Measurements from ENCODE around the gene GLCCI1.

The GLCCI1 gene

GRCh38 chr7:8015100-8015745 lies 46.6 kb downstream of the GLCCI1 start:
- no peak for DNase-seq (ENCODE audit: low read depth in 2 of 2)
- no peak overlapping the region for H3K4me3 ChIP-seq (replicated peaks in 1 of 2; ENCODE audit: low read depth in 2 of 2, low read length in 2 of 2)
- TF ChIP-seq, protein P1, sequence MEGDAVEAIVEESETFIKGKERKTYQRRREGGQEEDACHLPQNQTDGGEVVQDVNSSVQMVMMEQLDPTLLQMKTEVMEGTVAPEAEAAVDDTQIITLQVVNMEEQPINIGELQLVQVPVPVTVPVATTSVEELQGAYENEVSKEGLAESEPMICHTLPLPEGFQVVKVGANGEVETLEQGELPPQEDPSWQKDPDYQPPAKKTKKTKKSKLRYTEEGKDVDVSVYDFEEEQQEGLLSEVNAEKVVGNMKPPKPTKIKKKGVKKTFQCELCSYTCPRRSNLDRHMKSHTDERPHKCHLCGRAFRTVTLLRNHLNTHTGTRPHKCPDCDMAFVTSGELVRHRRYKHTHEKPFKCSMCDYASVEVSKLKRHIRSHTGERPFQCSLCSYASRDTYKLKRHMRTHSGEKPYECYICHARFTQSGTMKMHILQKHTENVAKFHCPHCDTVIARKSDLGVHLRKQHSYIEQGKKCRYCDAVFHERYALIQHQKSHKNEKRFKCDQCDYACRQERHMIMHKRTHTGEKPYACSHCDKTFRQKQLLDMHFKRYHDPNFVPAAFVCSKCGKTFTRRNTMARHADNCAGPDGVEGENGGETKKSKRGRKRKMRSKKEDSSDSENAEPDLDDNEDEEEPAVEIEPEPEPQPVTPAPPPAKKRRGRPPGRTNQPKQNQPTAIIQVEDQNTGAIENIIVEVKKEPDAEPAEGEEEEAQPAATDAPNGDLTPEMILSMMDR (IDR thresholded peaks at IDR 0.05; ENCODE audit: low read depth, low read length) = no peak

GRCh38 chr7:8015746-8016120 lies 47.1 kb downstream of the GLCCI1 start:
- TF ChIP-seq, protein P1 (IDR thresholded peaks at IDR 0.05; ENCODE audit: low read depth, low read length) = no peak
- DNase-seq (ENCODE audit: low read depth in 2 of 2) = no peak
- H3K4me3 ChIP-seq (replicated peaks in 1 of 2; ENCODE audit: low read depth in 2 of 2, low read length in 2 of 2) = no peak overlapping the region

- no peak for DNase-seq (ENCODE audit: low read depth in 2 of 2)
- H3K4me3 ChIP-seq (replicated peaks in 1 of 2; ENCODE audit: low read depth in 2 of 2, low read length in 2 of 2) = no peak overlapping the region
- TF ChIP-seq, protein P1 (IDR thresholded peaks at IDR 0.05; ENCODE audit: low read depth, low read length) = no peak
Observed at GRCh38 chr7:8017423-8017822, 48.8 kb downstream of the GLCCI1 start.

GRCh38 chr7:8018961-8019360 lies 50.4 kb downstream of the GLCCI1 start:
- DNase-seq (ENCODE audit: low read depth in 2 of 2) = no peak
- TF ChIP-seq, protein P1 (IDR thresholded peaks at IDR 0.05; ENCODE audit: low read depth, low read length) = no peak
- H3K4me3 ChIP-seq (replicated peaks in 1 of 2; ENCODE audit: low read depth in 2 of 2, low read length in 2 of 2) = no peak overlapping the region

GRCh38 chr7:8022628-8023027 lies 54.0 kb downstream of the GLCCI1 start:
- no peak overlapping the region for H3K4me3 ChIP-seq (replicated peaks in 1 of 2; ENCODE audit: low read depth in 2 of 2, low read length in 2 of 2)
- no peak for DNase-seq (ENCODE audit: low read depth in 2 of 2)
- TF ChIP-seq, protein P1 (IDR thresholded peaks at IDR 0.05; ENCODE audit: low read depth, low read length) = no peak

DNA sequence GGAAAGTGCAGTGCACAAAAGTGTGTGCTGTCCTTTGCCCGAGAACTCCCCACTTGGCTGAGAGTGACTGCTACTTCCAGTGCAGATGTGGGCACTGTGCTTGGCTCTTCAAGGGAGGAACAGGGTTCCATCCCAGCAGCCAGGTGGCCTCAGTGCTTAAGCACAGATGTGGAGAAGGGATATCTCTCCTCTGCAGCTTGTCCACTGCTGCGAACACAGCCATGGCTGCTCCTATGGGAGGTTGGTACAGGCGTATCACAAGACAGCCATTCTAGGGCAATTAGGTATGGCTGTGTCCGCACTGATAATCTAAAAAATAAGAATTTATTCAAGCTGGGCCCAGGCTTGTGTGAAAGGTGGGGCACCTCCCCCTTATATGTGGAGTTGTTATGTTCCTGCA lies 66.6 kb downstream of the GLCCI1 start:
- no peak overlapping the region for H3K4me3 ChIP-seq (replicated peaks in 1 of 2; ENCODE audit: low read depth in 2 of 2, low read length in 2 of 2)
- no peak for DNase-seq (ENCODE audit: low read depth in 2 of 2)
- TF ChIP-seq, protein P1 (IDR thresholded peaks at IDR 0.05; ENCODE audit: low read depth, low read length) = no peak

Measured in cardiac fibroblast (primary cell).